ENCODE data around the gene BMF.
"Not testable (repeated sequence)": the region's sequence is repeated elsewhere in the genome, so short reads cannot be mapped to it uniquely, and the experiment has no call there.

Gene BMF

GRCh38 chr15:40087991-40088928 lies 20.4 kb downstream of the BMF start:
- DNase-seq: no peak

GRCh38 chr15:40087068-40087810 lies 21.4 kb downstream of the BMF start:
- DNase-seq: no peak

GRCh38 chr15:40085266-40085665 lies 23.4 kb downstream of the BMF start:
- DNase-seq: no peak

- DNase-seq: no peak
Observed at GRCh38 chr15:40084650-40085049, 24.0 kb downstream of the BMF start.

GRCh38 chr15:40082195-40082883 lies 26.3 kb downstream of the BMF start:
- no peak for DNase-seq

- DNase-seq: no peak
Observed at GRCh38 chr15:40081691-40082194, 26.9 kb downstream of the BMF start.

GRCh38 chr15:40080847-40081246 lies 27.8 kb downstream of the BMF start:
- no peak for DNase-seq

GRCh38 chr15:40080104-40080503 lies 28.6 kb downstream of the BMF start:
- no peak for DNase-seq

- no peak for DNase-seq
Observed at GRCh38 chr15:40079456-40079855, 29.2 kb downstream of the BMF start.

- no peak for DNase-seq
Observed at GRCh38 chr15:40075298-40076044, 33.2 kb downstream of the BMF start.

- not testable (repeated sequence) for DNase-seq
Observed at GRCh38 chr15:40074656-40075055, 34.0 kb downstream of the BMF start.

- not testable (repeated sequence) for DNase-seq
Observed at GRCh38 chr15:40073716-40074490, 34.8 kb downstream of the BMF start.

GRCh38 chr15:40072216-40072990 lies 36.3 kb downstream of the BMF start:
- DNase-seq: no peak

- no peak for DNase-seq
Observed at GRCh38 chr15:40070608-40071218, 38.0 kb downstream of the BMF start.

GRCh38 chr15:40070166-40070557 lies 38.5 kb downstream of the BMF start:
- no peak for DNase-seq

- DNase-seq: no peak
Observed at GRCh38 chr15:40069178-40070165, 39.2 kb downstream of the BMF start.

- DNase-seq: no peak
Observed at GRCh38 chr15:40067921-40068624, 40.6 kb downstream of the BMF start.

GRCh38 chr15:40066589-40066988 lies 42.1 kb downstream of the BMF start:
- no peak for DNase-seq
